Right lobe of liver (tissue), 6 donors: ENCODE results near the gene INPP5J. TPM values are rescaled to one million over a fixed set of nuclear protein-coding genes. Genes with fewer than 3 reads are reported as not detected.

Experiments used
- ATAC-seq, 4 donors: fragments of 200-7000 bp; cut with Tn5 transposase; one replicate each; pipeline ENCODE4 v1.9.1; 2020; ENCODE audit warnings: mild to moderate bottlenecking in 4 of 4, moderate library complexity in 4 of 4
- DNase-seq, 3 donors: peaks; one replicate each; pipeline ENCODE4 v3.0.0-alpha.2; 2020
- H3K27ac ChIP-seq, 3 donors: fragments of 200-600 bp; one replicate each; pipeline ENCODE4 v1.8.0; 2022
- H3K27me3 ChIP-seq, 2 donors: fragments of 200-600 bp; one replicate each; pipeline ENCODE4 v1.8.0; 2022
- H3K36me3 ChIP-seq, 4 donors: fragments of 200-600 bp; sonication (generic) in 1 of 4; one replicate each; pipeline versions ENCODE4 v1.5.1 to v1.8.0; 2017 to 2022; ENCODE audit warnings: control low read depth in 1 of 4
- H3K4me1 ChIP-seq, 4 donors: fragments of 200-600 bp; sonication (generic) in 1 of 4; one replicate each; pipeline versions ENCODE4 v1.5.1 to v1.8.0; 2017 to 2022; ENCODE audit warnings: control low read depth in 1 of 4
- H3K4me3 ChIP-seq, 3 donors: fragments of 200-600 bp; one replicate each; pipeline ENCODE4 v1.8.0; 2022
- H3K9me3 ChIP-seq, 4 donors: fragments of 200-600 bp; sonication (generic) in 1 of 4; one replicate each; pipeline versions ENCODE4 v1.5.1 to v1.8.0; 2017 to 2022; ENCODE audit warnings: control low read depth in 1 of 4
- POLR2A ChIP-seq: fragments of 450-650 bp; IDR thresholded peaks from one replicate; pipeline ENCODE4 v1.6.1; 2017; ENCODE audit warnings: antibody characterized with exemption, mild to moderate bottlenecking
- WGBS: methylation state at CpG from one replicate; pipeline ENCODE4 v1.1.6; 2018; ENCODE audit warnings: low coverage, low lambda C conversion rate; ENCODE audit not compliant: insufficient coverage; ENCODE audit errors: missing lambda C conversion rate; 5-methylcytosine and 5-hydroxymethylcytosine counted together
- intact Hi-C, 2 donors: fragments of 100-400 bp; cut with DNase I; formaldehyde crosslinking; loops; one replicate each; pipeline versions ENCODE4 v1.11.2 to v1.14.1; 2022
- total RNA-seq, 6 experiments: library from RNA; depleted of rRNA in 2 of 6; stranded (reverse); fragments of >200 nt in 2 of 6; fragmentation: NEBNext Ultra II Directional in 3 of 6; extraction: Animal tissue kit (Norgen Biotek cat#: 25700) in 3 of 6; gene quantifications; one replicate each; pipeline versions ENCODE4 v1.1.0 to v1.2.4, GENCODE V29; 2016 to 2023
- TF ChIP-seq, protein P1 (sequence below), 4 donors: fragments of 200-600 bp in 3 of 4; fragments of 450-650 bp in 1 of 4; IDR thresholded peaks; one replicate each; pipeline versions ENCODE4 v1.5.1 to v1.8.0; 2016 to 2022; ENCODE audit warnings: antibody characterized with exemption in 4 of 4, mild to moderate bottlenecking in 2 of 4
- donor health status: DM: no; HTN: yes; CAD: no.
- donor health status: DM: no; HTN: no; CAD: no.
- donor health status: DM: no; HTN: no; CAD: no.
- donor health status: DM: no; HTN: yes; CAD: no.
- donor health status: DM: no; HTN: yes; CAD: no.

Gene INPP5J
- total RNA-seq, 6 experiments from 2014 or later: 0.12 to 0.49 (median 0.26) TPM; not detected in 2

DNA sequence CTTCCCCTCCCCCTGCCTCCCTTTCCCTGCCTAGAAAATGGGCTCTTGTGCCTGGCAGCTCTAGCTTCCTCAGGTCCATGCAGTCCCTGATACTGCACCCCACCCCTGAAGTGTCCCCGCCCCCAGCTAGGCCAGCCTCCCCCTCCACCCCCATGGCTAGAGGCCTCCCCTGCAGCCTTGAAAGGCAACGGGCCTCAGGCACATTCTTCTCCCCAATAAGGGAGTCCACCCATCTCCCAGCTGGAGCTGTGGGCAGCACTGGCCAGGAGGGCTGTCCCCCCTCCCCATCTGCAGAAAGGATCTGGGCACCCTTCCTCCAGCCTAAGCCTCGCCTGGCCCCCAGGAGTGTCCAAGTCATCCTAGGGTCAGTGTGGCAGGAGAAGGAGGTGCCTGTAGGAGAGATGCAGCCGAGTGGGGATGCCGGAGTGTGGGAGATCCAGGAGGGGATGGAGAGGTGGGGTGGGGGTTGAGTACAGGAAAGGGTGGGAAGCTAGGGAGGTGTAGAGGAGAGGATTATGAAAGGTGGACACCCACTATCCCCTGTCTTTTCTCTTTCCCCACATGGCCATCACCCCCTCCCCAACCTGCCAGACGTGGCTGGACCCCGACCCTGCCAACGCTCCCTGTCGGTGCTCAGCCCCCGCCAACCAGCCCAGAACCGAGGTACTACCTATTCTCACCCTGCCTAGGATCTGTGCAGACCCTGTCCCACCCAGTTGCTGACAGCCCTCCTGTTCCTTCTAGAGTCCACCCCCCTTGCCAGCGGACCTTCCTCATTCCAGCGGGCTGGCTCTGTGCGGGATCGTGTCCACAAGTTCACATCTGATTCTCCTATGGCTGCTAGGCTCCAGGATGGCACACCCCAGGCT, 32.3 kb upstream of the INPP5J start:
- no peak overlapping the region for H3K4me3 ChIP-seq
- DNase-seq: no peak

DNA sequence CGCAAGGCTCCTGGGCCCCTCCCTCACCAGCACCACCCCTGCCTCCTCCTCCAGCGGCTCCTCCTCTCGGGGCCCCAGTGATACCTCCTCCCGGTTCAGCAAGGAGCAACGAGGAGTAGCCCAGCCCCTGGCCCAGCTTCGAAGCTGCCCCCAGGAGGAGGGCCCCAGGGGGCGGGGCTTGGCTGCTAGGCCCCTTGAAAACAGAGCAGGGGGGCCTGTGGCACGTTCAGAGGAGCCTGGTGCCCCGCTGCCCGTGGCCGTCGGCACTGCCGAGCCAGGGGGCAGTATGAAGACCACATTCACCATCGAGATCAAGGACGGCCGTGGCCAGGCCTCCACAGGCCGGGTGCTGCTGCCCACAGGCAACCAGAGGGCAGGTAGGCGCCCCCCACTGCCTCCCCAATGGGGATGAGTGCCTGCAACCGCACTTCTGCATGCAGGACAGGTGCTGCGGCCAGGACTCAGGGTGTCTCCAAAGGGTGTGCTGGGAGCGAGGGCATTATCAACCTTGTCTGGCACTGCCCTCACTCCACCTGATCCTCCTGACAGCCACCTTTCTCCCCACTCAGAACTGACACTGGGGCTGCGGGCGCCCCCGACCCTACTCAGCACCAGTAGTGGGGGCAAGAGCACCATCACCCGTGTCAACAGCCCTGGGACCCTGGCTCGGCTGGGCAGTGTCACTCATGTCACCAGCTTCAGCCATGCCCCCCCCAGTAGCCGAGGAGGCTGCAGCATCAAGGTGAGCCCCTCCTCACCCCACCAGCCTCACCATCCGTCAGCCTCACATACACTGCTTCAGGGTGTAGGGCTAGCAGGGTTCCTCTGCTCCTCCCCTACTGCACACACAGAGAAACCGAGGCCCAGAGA, 31.4 kb upstream of the INPP5J start:
- Histone ChIP-seq H3K9me3 (no peaks in the 10 kb centered on the region), H3K4me1 (no peaks in the 10 kb centered on the region), H3K4me3 (no peak overlapping the region), H3K27me3 (no peaks in the 10 kb centered on the region), H3K36me3 (peaks cover 0 to 5% (median 0%) of the 10 kb centered on the region in 4 donors), H3K27ac (no peak overlapping the region)
- TF ChIP-seq, protein P1, sequence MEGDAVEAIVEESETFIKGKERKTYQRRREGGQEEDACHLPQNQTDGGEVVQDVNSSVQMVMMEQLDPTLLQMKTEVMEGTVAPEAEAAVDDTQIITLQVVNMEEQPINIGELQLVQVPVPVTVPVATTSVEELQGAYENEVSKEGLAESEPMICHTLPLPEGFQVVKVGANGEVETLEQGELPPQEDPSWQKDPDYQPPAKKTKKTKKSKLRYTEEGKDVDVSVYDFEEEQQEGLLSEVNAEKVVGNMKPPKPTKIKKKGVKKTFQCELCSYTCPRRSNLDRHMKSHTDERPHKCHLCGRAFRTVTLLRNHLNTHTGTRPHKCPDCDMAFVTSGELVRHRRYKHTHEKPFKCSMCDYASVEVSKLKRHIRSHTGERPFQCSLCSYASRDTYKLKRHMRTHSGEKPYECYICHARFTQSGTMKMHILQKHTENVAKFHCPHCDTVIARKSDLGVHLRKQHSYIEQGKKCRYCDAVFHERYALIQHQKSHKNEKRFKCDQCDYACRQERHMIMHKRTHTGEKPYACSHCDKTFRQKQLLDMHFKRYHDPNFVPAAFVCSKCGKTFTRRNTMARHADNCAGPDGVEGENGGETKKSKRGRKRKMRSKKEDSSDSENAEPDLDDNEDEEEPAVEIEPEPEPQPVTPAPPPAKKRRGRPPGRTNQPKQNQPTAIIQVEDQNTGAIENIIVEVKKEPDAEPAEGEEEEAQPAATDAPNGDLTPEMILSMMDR (IDR thresholded peaks at IDR 0.05): no peak
- no peak for TF ChIP-seq POLR2A
- intact Hi-C loops: loop anchor here (10.0 kb wide), 2 partner anchors 53 to 143 kb away; partner anchors contain the start of gene PLA2G3 (in 1 of the 2)
- WGBS: 100% methylated on average over 1 of the region's 29 CpGs
- ATAC-seq (no peak), DNase-seq (no peak)

More for the DNA sequence above, 32.3 kb upstream of the INPP5J start:
- TF ChIP-seq, protein P1 (IDR thresholded peaks at IDR 0.05): no peak
- TF ChIP-seq POLR2A: no peak
- Histone ChIP-seq H3K36me3 (peaks cover 0 to 3% (median 0%) of the 10 kb centered on the region in 4 donors), H3K4me1 (no peaks in the 10 kb centered on the region), H3K27me3 (no peaks in the 10 kb centered on the region), H3K27ac (no peak overlapping the region), H3K9me3 (no peaks in the 10 kb centered on the region)
- intact Hi-C loops: loop anchor here (10.0 kb wide), 2 partner anchors 54 to 144 kb away; partner anchors contain the start of gene PLA2G3 (in 1 of the 2)
- WGBS: 82% methylated on average over 3 of the region's 15 CpGs
- no peak for ATAC-seq

DNA sequence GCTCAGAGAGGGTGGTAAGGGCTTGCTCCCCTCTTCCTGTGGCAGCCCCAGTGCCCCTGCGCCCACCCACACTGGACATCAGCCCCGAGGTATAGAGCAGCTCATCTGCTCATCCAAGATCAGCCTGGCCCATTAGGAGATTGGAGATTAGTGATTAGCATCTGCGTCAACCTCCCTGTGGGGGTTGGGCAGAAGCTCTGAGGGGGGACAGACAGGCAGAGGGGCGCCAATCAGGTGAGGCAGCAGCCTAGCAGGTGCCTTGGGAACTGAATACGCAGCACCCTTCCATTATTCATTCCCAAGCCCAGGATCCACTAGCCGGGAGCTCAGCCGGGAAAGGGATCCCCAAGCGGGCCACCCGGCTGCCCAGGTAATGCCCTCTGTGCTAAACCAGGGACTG, 30.6 kb upstream of the INPP5J start:
- WGBS: no CpG with 5 or more reads among the region's 9 CpGs
- intact Hi-C loops: loop anchor here (10.0 kb wide), 2 partner anchors 53 to 143 kb away; partner anchors contain the start of gene PLA2G3 (in 1 of the 2)
- H3K4me1 ChIP-seq: no peaks in the 10 kb centered on the region
- TF ChIP-seq, protein P1 (IDR thresholded peaks at IDR 0.05): no peak
- no peak for TF ChIP-seq POLR2A
- ATAC-seq: no peak
- H3K27ac ChIP-seq: no peak overlapping the region
- DNase-seq: no peak
- H3K4me3 ChIP-seq: no peak overlapping the region
- no peaks in the 10 kb centered on the region for H3K27me3 ChIP-seq
- peaks cover 0 to 8% (median 0%) of the 10 kb centered on the region in 4 donors for H3K36me3 ChIP-seq
- H3K9me3 ChIP-seq: no peaks in the 10 kb centered on the region

DNA sequence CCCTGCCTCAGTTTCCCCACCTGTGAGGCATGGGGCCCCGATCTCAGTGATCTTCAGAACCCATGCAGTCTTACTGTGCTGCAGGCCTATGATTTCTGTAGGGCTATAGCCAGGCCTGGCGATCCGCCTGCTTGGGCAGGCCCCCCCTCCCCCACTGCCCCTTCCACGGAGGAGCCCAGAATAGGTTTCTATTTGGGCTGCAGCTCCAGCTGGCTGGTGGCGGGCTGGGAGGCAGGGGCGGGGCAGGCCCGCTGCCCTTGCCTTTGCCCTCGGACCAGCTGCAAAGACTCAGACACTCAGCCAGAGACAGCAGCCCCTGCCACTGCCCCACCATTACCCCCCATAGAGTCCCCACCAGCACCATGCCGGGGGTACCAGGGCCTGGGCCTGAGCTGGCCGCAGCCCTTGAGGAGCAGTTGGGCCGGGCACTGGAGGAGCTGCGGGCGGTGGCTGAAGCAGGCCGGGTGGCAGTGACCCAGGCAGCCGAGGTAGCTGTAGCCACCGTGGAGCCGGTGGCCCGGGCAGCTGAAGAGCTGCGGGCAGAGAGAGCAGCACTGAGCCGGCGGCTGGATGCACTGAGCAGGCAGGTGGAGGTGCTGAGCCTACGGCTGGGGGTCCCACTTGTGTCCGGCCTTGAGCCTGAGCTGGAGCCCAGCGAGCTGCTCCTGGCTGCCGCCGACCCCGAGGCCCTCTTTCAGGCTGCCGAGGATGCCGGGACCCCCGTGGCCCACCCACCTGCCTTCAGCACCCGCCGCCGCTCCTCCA, 29.5 kb upstream of the INPP5J start:
- ATAC-seq (no peak), DNase-seq (no peak)
- Histone ChIP-seq H3K9me3 (no peaks in the 10 kb centered on the region), H3K4me3 (no peak overlapping the region), H3K4me1 (no peaks in the 10 kb centered on the region), H3K27ac (no peak overlapping the region), H3K27me3 (no peaks in the 10 kb centered on the region), H3K36me3 (peaks cover 0 to 8% (median 0%) of the 10 kb centered on the region in 4 donors)
- 50% methylated on average over 1 of the region's 33 CpGs for WGBS
- intact Hi-C loops: loop anchor here (10.0 kb wide), 2 partner anchors 52 to 142 kb away; partner anchors contain the start of gene PLA2G3 (in 1 of the 2)
- no peak for TF ChIP-seq POLR2A
- TF ChIP-seq, protein P1 (IDR thresholded peaks at IDR 0.05): no peak
